Measurements from ENCODE around the gene NANOS3. TPM values are rescaled to one million over a fixed set of nuclear protein-coding genes. Genes with fewer than 3 reads are reported as not detected.

Gene NANOS3
- total RNA-seq, 6 donors from 2014 or later, result 1.3 to 5.2 TPM; not detected in 4

- Histone ChIP-seq H3K9me3 (no peaks in the 10 kb centered on the region), H3K27ac (no peak overlapping the region), H3K27me3 (no peaks in the 10 kb centered on the region), H3K36me3 (peaks cover 0 to 59% (median 26%) of the 10 kb centered on the region in 4 donors), H3K4me3 (no peak overlapping the region), H3K4me1 (peaks cover 0 to 12% (median 5%) of the 10 kb centered on the region in 4 donors)
- TF ChIP-seq EP300 (IDR thresholded peaks at IDR 0.05), result no peak
- no peak for TF ChIP-seq POLR2A (IDR thresholded peaks at IDR 0.05)
- no peak for TF ChIP-seq CTCF (IDR thresholded peaks at IDR 0.05)
- no peak for TF ChIP-seq POLR2AphosphoS5 (IDR thresholded peaks at IDR 0.05)
- WGBS, 2 donors, result 80 to 95% methylated on average over 5 to 9 of the region's 12 CpGs
- DNase-seq (peak in 1 of 2 donors; percentile 78), ATAC-seq (ENCODE audit: low FRiP score in 2 of 2) (no peak)
Observed at GRCh38 chr19:13929340-13929739, 52.4 kb downstream of the NANOS3 start.

GRCh38 chr19:13929956-13930355 lies 53.0 kb downstream of the NANOS3 start:
- Histone ChIP-seq H3K27me3 (no peaks in the 10 kb centered on the region), H3K4me3 (no peak overlapping the region), H3K36me3 (peaks cover 0 to 53% (median 22%) of the 10 kb centered on the region in 4 donors), H3K4me1 (peaks cover 0 to 12% (median 5%) of the 10 kb centered on the region in 4 donors), H3K27ac (no peak overlapping the region), H3K9me3 (no peaks in the 10 kb centered on the region)
- 88% methylated on average over 10 of the region's 17 CpGs; no CpG with 5 or more reads in 1 of the 2 donors for WGBS, 2 donors
- DNase-seq (peak in 1 of 2 donors; percentile 65), ATAC-seq (ENCODE audit: low FRiP score in 2 of 2) (no peak)
- no peak for TF ChIP-seq CTCF (IDR thresholded peaks at IDR 0.05)
- TF ChIP-seq EP300 (IDR thresholded peaks at IDR 0.05), result no peak
- TF ChIP-seq POLR2A (IDR thresholded peaks at IDR 0.05), result no peak
- no peak for TF ChIP-seq POLR2AphosphoS5 (IDR thresholded peaks at IDR 0.05)

Small RNA genes lying within 50 kb of the gene (small RNA-seq; reads per million reads assigned to genes)
- gene MIR181C (165 to 336 (median 293) reads per million in 4 donors), gene MIR181D (71.6 to 211 (median 159) reads per million in 4 donors)

Other genes starting within 250 kb of the NANOS3 start
- 100 to 1,000 TPM in 2 of 6 donors, 10 to 100 TPM in 4; 29.4 to 155 (median 42.3) TPM for gene MRI1, start 112.6 kb upstream of the NANOS3 start, total RNA-seq
- 100 to 1,000 TPM in 3 of 6 donors, 10 to 100 TPM in 2, 1 to 10 TPM in 1; 9.4 to 158 (median 96.5) TPM for gene C19orf53, start 102.7 kb upstream of the NANOS3 start, total RNA-seq
- 10 to 100 TPM in 4 of 6 donors, 1 to 10 TPM in 2; 7.3 to 22.6 (median 10.1) TPM for gene ZSWIM4, start 81.7 kb upstream of the NANOS3 start, total RNA-seq
- 1 to 10 TPM in 5 of 6 donors, under 1 TPM in 1; 0.46 to 4.4 (median 2.1) TPM for gene BRME1, start 29.0 kb downstream of the NANOS3 start, total RNA-seq
- 10 to 100 TPM; 30.4 to 95.3 (median 35.3) TPM for gene CC2D1A, start 29.1 kb downstream of the NANOS3 start, total RNA-seq
- 1 to 10 TPM; 1.5 to 4.3 (median 2.5) TPM for gene PODNL1, start 61.3 kb downstream of the NANOS3 start, total RNA-seq
- gene DCAF15, start 75.4 kb downstream of the NANOS3 start, total RNA-seq, result 10 to 100 TPM; 20.5 to 51.3 (median 39.0) TPM
- gene RFX1, start 129.2 kb downstream of the NANOS3 start, total RNA-seq, result 10 to 100 TPM in 5 of 6 donors, 1 to 10 TPM in 1; 6.0 to 22.3 (median 15.5) TPM
- gene RLN3, start 151.0 kb downstream of the NANOS3 start, total RNA-seq, result under 1 TPM in 1 of 6 donors, not detected in 5; 0.43 TPM
- gene IL27RA, start 154.6 kb downstream of the NANOS3 start, total RNA-seq, result 10 to 100 TPM in 5 of 6 donors, 1 to 10 TPM in 1; 9.3 to 24.4 (median 14.6) TPM
- gene PALM3, start 184.9 kb downstream of the NANOS3 start, total RNA-seq, result 100 to 1,000 TPM in 1 of 6 donors, 10 to 100 TPM in 2, 1 to 10 TPM in 2, under 1 TPM in 1; 0.15 to 123 (median 11.0) TPM
- gene MISP3, start 195.7 kb downstream of the NANOS3 start, total RNA-seq, result 10 to 100 TPM in 3 of 6 donors, 1 to 10 TPM in 3; 7.9 to 31.2 (median 12.3) TPM
- under 1 TPM in 1 of 6 donors, not detected in 5; 0.40 TPM for gene C19orf67, start 208.6 kb downstream of the NANOS3 start, total RNA-seq
- gene SAMD1, start 213.6 kb downstream of the NANOS3 start, total RNA-seq, result 10 to 100 TPM; 17.8 to 62.8 (median 37.0) TPM
- 100 to 1,000 TPM in 1 of 6 donors, 10 to 100 TPM in 5; 24.1 to 107 (median 51.7) TPM for gene PRKACA, start 240.6 kb downstream of the NANOS3 start, total RNA-seq

Data from upper lobe of left lung (tissue), 6 donors.